Ectodermal cell (in vitro differentiated cells): ENCODE data around the gene IDH1. TPM values are rescaled to one million over a fixed set of nuclear protein-coding genes. Genes with fewer than 3 reads are reported as not detected.

Experiments used
- H3K27ac ChIP-seq: 2 replicates; pipeline ENCODE4 v1.7.0; 2013; ENCODE audit warnings: mild to moderate bottlenecking, low read depth, low read length; ENCODE audit not compliant: insufficient read depth, poor library complexity, severe bottlenecking
- H3K27me3 ChIP-seq: 2 replicates; pipeline ENCODE4 v1.7.0; 2013; ENCODE audit warnings: mild to moderate bottlenecking, low read length; ENCODE audit not compliant: insufficient read depth, control insufficient read depth, poor library complexity, severe bottlenecking
- H3K36me3 ChIP-seq: one replicate; pipeline ENCODE4 v1.7.0; 2013; ENCODE audit warnings: low read length; ENCODE audit not compliant: control insufficient read depth, insufficient read depth
- H3K4me1 ChIP-seq: one replicate; pipeline ENCODE4 v1.7.0; 2013; ENCODE audit warnings: low read length; ENCODE audit not compliant: control insufficient read depth, insufficient read depth
- H3K4me3 ChIP-seq: 2 replicates; pipeline ENCODE4 v1.7.0; 2013; ENCODE audit warnings: low read depth, low read length, control low read depth; ENCODE audit not compliant: insufficient read depth
- H3K9me3 ChIP-seq: 2 replicates; pipeline ENCODE4 v1.7.0; 2013; ENCODE audit warnings: mild to moderate bottlenecking, low read length, moderate library complexity; ENCODE audit not compliant: control insufficient read depth
- WGBS, 2 experiments: methylation state at CpG; one replicate each; pipeline ENCODE4 v1.1.7; 2013; ENCODE audit warnings: missing lambda C conversion rate in 2 of 2; 5-methylcytosine and 5-hydroxymethylcytosine counted together
- polyA plus RNA-seq, 4 experiments: library from polyadenylated mRNA; stranded (reverse); fragments of 50-300 nt; gene quantifications; one replicate each; pipeline ENCODE4 v1.2.3, GENCODE V29; 2013

Gene IDH1
- polyA plus RNA-seq (2013, experiment 1 of 4) = 176 TPM
- polyA plus RNA-seq (2013, experiment 2 of 4) = 166 TPM
- 118 TPM for polyA plus RNA-seq (2013, experiment 3 of 4)
- 119 TPM for polyA plus RNA-seq (2013, experiment 4 of 4)

DNA sequence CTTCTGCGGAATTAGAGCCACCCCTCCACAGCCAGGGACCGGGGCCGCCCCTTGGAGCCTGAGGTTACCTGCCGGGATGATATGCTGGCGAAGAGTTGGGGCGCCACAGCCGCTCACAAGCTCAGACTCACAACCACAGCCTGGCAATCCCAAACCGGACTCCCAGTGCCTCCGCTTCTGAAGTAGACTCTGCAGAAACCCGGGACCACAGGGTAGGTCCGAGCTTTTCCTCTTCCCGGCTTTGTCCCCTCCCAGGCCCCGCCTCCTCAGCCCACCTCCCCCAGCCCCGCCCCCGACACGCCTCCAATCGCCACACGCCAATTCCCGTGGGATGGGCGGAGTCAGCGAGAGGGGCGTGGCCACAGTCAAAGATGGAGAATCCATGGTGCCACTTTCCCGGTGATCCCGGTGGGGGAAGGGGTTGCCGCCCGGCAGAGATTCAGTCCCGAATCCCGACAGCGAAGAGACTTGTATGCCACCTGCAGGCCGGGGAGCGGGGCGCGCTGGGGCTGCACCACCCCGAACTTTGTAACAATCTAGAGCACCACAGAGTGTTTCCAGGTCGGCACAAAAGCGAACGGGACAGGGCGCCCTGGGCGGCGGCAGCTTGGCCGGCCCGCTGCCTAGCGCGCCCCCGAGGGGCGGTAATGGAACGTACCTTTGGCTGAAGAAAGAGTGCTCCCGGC lies at the start of gene IDH1:
Gene IDH1, minus strand, starts transcription at position 201 of the 686 bp plus-strand sequence. CDS start 3,520 bp downstream, outside the sequence.
- Histone ChIP-seq H3K4me1 (peaks cover 15% of the 10 kb centered on the region), H3K9me3 (no peaks in the 10 kb centered on the region), H3K4me3 (peak within 1 kb of the TSS; percentile 50), H3K27ac (peak within 1 kb of the TSS; percentile 84), H3K36me3 (peaks cover 18% of the 10 kb centered on the region), H3K27me3 (no peaks in the 10 kb centered on the region)
- 0% methylated on average over 44 to 48 of the region's 48 CpGs for WGBS, 2 experiments

DNA sequence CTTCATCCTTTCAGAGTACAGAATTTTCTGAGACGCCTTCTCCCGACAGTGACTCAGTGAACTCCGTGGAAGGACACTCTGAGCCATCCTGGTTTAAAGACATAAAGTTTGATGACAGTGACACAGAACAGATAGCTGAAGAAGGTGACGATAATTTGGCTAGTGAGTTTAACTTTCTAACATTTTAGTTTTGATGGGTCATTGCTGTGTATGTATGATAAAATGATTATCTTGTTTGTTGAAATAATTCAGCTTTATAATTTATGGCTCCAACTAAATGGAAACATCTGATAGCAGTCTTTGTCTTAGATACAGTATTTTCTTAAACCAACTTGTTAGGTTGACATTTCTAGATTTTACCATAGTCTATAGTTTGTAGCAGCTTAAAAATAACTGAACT lies 49.3 kb upstream of the IDH1 start:
- Histone ChIP-seq H3K4me1 (no peaks in the 10 kb centered on the region), H3K4me3 (no peak overlapping the region), H3K27me3 (no peaks in the 10 kb centered on the region), H3K27ac (no peak overlapping the region), H3K36me3 (peaks cover 23% of the 10 kb centered on the region), H3K9me3 (no peaks in the 10 kb centered on the region)
- 91 to 96% methylated on average over 4 of the region's 4 CpGs for WGBS, 2 experiments

DNA sequence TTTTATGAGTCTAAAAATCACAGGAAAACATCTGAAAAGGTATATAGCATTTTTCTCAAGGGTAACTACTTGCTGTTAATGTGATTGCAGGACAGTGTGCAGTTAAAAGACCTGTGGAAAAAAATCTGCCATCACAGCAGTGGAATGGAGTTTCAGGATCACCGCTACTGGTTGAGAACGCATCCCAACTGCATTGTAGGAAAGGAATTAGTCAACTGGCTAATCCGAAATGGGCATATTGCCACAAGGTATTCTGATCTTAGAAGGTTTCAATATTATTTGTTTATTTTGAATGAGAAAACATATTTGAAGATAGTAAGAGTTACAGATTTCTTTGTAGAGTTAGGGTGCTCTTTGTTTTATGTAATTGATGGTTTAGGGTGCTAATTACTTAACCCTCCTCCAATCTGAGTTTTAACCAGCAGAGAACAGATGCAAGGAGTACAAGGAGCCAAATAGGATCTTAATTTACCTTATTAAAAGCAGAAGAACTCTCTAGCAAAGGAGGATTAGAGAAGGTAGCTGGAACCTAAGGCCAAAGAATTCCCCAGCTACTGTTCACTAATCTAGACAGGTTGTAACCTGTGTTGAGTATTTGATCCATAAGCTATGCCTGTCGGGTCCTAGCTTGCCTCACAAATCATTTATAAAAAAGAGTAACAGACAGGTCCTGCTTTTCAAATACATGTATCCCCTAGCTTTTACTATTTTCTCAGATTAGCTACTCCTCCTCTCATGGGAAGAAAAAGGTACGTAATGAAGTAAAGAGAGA lies 46.2 kb upstream of the IDH1 start:
- Histone ChIP-seq H3K9me3 (no peaks in the 10 kb centered on the region), H3K4me3 (no peak overlapping the region), H3K36me3 (peaks cover 27% of the 10 kb centered on the region), H3K27ac (no peak overlapping the region), H3K27me3 (no peaks in the 10 kb centered on the region), H3K4me1 (no peaks in the 10 kb centered on the region)
- WGBS, 2 experiments = 96 to 97% methylated on average over 4 to 5 of the region's 5 CpGs

DNA sequence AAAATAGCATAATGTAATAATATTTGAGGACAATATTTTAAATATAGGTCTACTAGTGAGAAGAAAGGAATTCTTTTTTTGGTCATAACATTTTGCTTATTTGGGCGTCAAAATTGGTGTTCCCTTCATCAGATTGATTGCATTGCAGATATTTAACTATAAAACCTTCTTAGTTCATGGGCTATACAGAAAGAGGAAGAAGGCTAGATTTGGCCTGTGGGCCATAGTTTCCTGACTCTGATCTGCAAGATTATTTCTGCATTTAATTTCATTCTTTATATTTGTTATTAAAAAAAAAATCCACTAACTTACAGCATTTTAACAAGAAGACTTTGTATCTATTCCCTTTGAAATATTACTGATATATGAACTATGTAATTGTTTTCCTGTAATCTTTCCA lies 43.1 kb upstream of the IDH1 start:
- 100% methylated on average over 1 of the region's 1 CpG; no CpG with 5 or more reads in 1 of the 2 experiments for WGBS, 2 experiments

DNA sequence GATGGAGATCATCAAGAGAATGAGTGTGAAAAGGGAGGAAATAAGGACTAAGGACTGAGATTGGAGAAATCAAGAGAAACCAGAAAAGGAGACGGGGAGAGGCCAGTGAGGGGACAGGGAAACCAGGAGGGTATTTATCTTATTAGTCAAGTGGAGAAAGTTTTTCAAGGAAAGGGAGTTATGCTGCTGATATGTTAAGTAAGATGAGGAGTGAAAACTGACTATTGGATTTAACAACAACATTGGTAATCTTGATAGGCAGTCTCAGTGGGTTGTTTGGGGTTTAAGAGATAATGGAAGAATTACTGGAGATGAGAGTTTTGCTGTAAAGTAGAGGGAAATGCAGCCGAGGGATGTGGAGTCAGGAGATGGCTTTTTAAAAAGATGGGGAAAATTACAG lies 41.7 kb upstream of the IDH1 start:
- Histone ChIP-seq H3K4me1 (no peaks in the 10 kb centered on the region), H3K4me3 (no peak overlapping the region), H3K36me3 (peaks cover 16% of the 10 kb centered on the region), H3K27me3 (no peaks in the 10 kb centered on the region), H3K27ac (no peak overlapping the region), H3K9me3 (no peaks in the 10 kb centered on the region)
- 90 to 98% methylated on average over 2 of the region's 2 CpGs for WGBS, 2 experiments

More for the DNA sequence above, 43.1 kb upstream of the IDH1 start:
- Histone ChIP-seq H3K4me3 (no peak overlapping the region), H3K9me3 (no peaks in the 10 kb centered on the region), H3K27ac (no peak overlapping the region), H3K36me3 (peaks cover 21% of the 10 kb centered on the region), H3K4me1 (no peaks in the 10 kb centered on the region), H3K27me3 (no peaks in the 10 kb centered on the region)

DNA sequence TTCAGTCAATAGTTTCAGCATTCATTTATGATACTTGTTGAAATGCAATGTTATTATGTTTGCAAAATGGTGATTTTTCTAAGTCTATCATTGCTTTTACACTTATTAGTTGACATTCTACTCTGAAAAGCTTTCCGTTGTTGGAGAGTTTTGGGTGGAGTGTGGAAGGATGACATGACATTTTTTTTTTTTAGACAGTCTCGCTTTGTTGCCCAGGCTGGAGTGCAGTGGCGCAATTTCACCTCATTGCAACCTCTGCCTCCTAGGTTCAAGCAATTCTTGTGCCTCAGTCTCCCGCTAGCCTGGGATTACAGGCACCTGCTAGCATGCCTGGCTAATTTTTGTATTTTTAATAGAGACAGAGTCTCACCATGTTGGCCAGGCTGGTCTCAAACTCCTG lies 41.0 kb upstream of the IDH1 start:
- no peaks in the 10 kb centered on the region for H3K27me3 ChIP-seq
- no peak overlapping the region for H3K4me3 ChIP-seq
- no peaks in the 10 kb centered on the region for H3K4me1 ChIP-seq
- H3K9me3 ChIP-seq = no peaks in the 10 kb centered on the region
- WGBS, 2 experiments = 94 to 96% methylated on average over 4 of the region's 4 CpGs
- peaks cover 8% of the 10 kb centered on the region for H3K36me3 ChIP-seq
- H3K27ac ChIP-seq = no peak overlapping the region

DNA sequence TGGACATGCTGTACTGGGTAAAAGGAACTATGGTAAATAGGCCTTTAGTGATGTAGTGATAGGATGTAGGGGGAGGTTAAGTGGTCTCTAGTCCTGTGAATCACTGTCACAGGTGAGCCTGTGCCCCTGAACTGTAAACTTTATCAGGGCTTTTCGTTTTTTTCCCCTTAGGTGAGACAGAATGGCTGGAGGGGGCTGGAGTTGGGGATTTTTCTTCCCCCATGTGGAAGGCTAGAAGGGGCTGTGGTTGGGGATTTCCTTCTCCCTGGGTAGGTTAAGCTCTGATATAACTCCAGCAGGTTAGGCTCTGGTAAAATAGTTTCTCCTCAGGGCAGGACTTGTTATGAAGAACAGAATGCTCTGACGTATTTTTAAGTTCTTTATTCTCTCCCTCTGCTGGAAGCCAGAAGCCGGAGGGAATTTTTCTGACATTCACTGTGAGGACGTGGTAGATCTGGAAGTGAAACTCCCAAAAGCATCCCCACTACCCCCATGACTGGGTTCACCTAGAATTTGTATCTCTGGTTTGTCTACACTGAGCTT lies 39.7 kb upstream of the IDH1 start:
- 86 to 88% methylated on average over 4 of the region's 4 CpGs for WGBS, 2 experiments
- Histone ChIP-seq H3K36me3 (peaks cover 20% of the 10 kb centered on the region), H3K27ac (no peak overlapping the region), H3K9me3 (peaks cover 2% of the 10 kb centered on the region), H3K4me3 (no peak overlapping the region), H3K27me3 (no peaks in the 10 kb centered on the region), H3K4me1 (no peaks in the 10 kb centered on the region)

DNA sequence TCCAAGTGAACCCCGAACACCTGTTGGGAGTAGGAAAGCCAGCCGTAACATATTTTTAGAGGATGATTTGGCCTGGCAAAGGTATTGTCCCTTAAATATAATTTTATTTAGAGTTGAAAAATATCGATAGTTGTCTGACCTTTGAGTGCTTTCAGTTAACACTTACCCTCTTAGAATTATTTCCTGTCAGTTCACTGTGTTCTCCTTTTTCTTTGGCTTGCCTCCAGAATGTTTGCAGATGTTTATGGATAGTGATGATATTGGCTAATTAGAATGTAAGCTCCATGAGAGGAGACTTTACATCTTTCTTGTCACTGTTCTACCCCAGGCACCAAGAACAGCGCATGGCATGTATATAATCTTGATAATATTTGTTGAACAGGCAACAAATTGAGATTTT lies 31.0 kb upstream of the IDH1 start:
- H3K27ac ChIP-seq = no peak overlapping the region
- H3K4me3 ChIP-seq = no peak overlapping the region
- WGBS, 2 experiments = 98 to 99% methylated on average over 3 to 4 of the region's 4 CpGs
- peaks cover 41% of the 10 kb centered on the region for H3K36me3 ChIP-seq
- peaks cover 2% of the 10 kb centered on the region for H3K9me3 ChIP-seq
- H3K4me1 ChIP-seq = no peaks in the 10 kb centered on the region
- H3K27me3 ChIP-seq = no peaks in the 10 kb centered on the region

DNA sequence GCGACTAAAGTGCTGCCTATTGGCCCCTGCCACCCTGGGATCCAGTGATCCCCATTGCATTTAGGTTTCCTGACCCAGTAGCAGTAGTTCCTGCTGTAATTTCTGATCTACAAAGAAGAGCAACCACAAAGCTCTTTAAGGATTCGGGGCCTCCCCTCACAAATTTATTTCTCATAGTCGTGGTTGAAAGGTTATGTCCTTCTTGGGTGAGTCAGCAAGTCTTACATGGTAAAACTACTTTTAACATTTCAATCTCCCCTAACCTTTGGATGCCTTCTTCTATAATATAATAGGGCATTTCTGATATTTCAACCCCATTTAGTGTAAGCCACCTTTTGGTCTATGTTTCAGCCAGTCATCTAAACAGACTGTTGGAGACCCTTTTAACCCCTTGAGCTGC lies 26.1 kb upstream of the IDH1 start:
- no peak overlapping the region for H3K4me3 ChIP-seq
- no peak overlapping the region for H3K27ac ChIP-seq
- H3K4me1 ChIP-seq = no peaks in the 10 kb centered on the region
- H3K27me3 ChIP-seq = no peaks in the 10 kb centered on the region
- H3K36me3 ChIP-seq = peaks cover 38% of the 10 kb centered on the region
- 93 to 98% methylated on average over 3 of the region's 3 CpGs for WGBS, 2 experiments
- H3K9me3 ChIP-seq = no peaks in the 10 kb centered on the region

DNA sequence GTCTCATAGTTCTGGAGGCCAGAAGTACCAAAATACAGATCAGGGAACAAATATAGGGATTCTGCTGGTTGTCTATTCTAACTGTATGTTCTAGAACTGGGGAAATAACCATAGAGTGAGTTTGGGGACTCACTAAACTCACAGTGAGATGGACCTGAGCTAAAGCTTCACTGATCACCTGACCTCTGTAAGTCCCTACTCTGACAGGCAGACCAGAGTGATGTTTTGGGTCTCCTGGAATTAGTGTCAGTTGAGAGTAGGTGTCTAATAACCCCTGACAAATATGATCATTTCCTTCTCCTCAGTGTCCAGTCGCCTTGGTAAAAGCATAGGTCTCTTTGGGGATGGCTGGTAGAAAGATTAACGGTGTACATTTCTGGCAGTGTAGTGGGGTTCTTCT lies 25.4 kb upstream of the IDH1 start:
- H3K4me3 ChIP-seq = no peak overlapping the region
- WGBS, 2 experiments = 97 to 100% methylated on average over 2 of the region's 2 CpGs
- no peaks in the 10 kb centered on the region for H3K9me3 ChIP-seq
- no peaks in the 10 kb centered on the region for H3K27me3 ChIP-seq
- peaks cover 43% of the 10 kb centered on the region for H3K36me3 ChIP-seq
- H3K4me1 ChIP-seq = no peaks in the 10 kb centered on the region
- H3K27ac ChIP-seq = no peak overlapping the region
